H9 (cell line): ENCODE data around the gene PCDH9. TPM values are rescaled to one million over a fixed set of nuclear protein-coding genes. Genes with fewer than 3 reads are reported as not detected.

ENCODE experiments used
- DNase-seq: peaks from one replicate; pipeline ENCODE4 v3.0.0-alpha.2; 2017
- H2AFZ ChIP-seq: one replicate; pipeline ENCODE4 v1.6.1; 2013; ENCODE audit warnings: mild to moderate bottlenecking, low read length, control low read depth, moderate library complexity
- H2AK5ac ChIP-seq: 2 replicates; pipeline ENCODE4 v1.6.1; 2013; ENCODE audit warnings: low read length, control low read depth, mixed read lengths; ENCODE audit not compliant: insufficient read length
- H2BK120ac ChIP-seq: one replicate; pipeline ENCODE4 v1.6.1; 2013; ENCODE audit warnings: low read depth, mild to moderate bottlenecking, low read length, control low read depth, inconsistent platforms; ENCODE audit not compliant: poor library complexity, severe bottlenecking
- H2BK12ac ChIP-seq: 2 replicates; pipeline ENCODE4 v1.6.1; 2013; ENCODE audit warnings: low read length, control low read depth, mixed read lengths, low read depth; ENCODE audit not compliant: insufficient read length
- H2BK15ac ChIP-seq: 2 replicates; pipeline ENCODE4 v1.6.1; 2013; ENCODE audit warnings: low read depth, low read length, control low read depth
- H2BK20ac ChIP-seq: one replicate; pipeline ENCODE4 v1.6.1; 2013; ENCODE audit warnings: low read depth, mild to moderate bottlenecking, low read length, control low read depth, inconsistent platforms; ENCODE audit not compliant: poor library complexity, severe bottlenecking
- H2BK5ac ChIP-seq: 2 replicates; pipeline ENCODE4 v1.6.1; 2013; ENCODE audit warnings: low read length, control low read depth, mixed read lengths; ENCODE audit not compliant: insufficient read length
- H3K14ac ChIP-seq: 2 replicates; pipeline ENCODE4 v1.6.1; 2013; ENCODE audit warnings: low read length, control low read depth; ENCODE audit not compliant: insufficient read depth
- H3K18ac ChIP-seq: 2 replicates; pipeline ENCODE4 v1.6.1; 2013; ENCODE audit warnings: low read depth, mild to moderate bottlenecking, mixed read lengths, low read length, control low read depth; ENCODE audit not compliant: insufficient read length
- H3K23ac ChIP-seq: 2 replicates; pipeline ENCODE4 v1.6.1; 2013; ENCODE audit warnings: low read length, control low read depth, mixed read lengths, low read depth; ENCODE audit not compliant: insufficient read length
- H3K23me2 ChIP-seq: 2 replicates; pipeline ENCODE4 v1.6.1; 2013; ENCODE audit warnings: low read depth, mild to moderate bottlenecking, mixed read lengths, low read length, control low read depth; ENCODE audit not compliant: insufficient read length, poor library complexity, severe bottlenecking
- H3K27ac ChIP-seq: 2 replicates; pipeline ENCODE4 v1.5.1; 2013; ENCODE audit warnings: low read length, control low read depth, mixed read lengths, low read depth; ENCODE audit not compliant: insufficient read length
- H3K27me3 ChIP-seq: 2 replicates; pipeline ENCODE4 v1.6.1; 2013; ENCODE audit warnings: low read length, control low read depth, inconsistent platforms; ENCODE audit not compliant: insufficient read depth
- H3K4ac ChIP-seq: 2 replicates; pipeline ENCODE4 v1.6.1; 2013; ENCODE audit warnings: low read depth, mild to moderate bottlenecking, control low read depth, inconsistent platforms, low read length, moderate library complexity
- H3K4me1 ChIP-seq: 2 replicates; pipeline ENCODE4 v1.6.1; 2013; ENCODE audit warnings: low read length, control low read depth, inconsistent platforms; ENCODE audit not compliant: insufficient read depth
- H3K4me2 ChIP-seq: 2 replicates; pipeline ENCODE4 v1.6.1; 2013; ENCODE audit warnings: low read length, control low read depth, mixed read lengths; ENCODE audit not compliant: insufficient read length, insufficient read depth
- H3K56ac ChIP-seq: 2 replicates; pipeline ENCODE4 v1.6.1; 2013; ENCODE audit warnings: low read depth, mild to moderate bottlenecking, mixed read lengths, low read length, control low read depth; ENCODE audit not compliant: insufficient read length
- H3K79me1 ChIP-seq: 2 replicates; pipeline ENCODE4 v1.6.1; 2013; ENCODE audit warnings: low read depth, mild to moderate bottlenecking, moderate library complexity, low read length, control low read depth, inconsistent platforms; ENCODE audit not compliant: insufficient read depth, poor library complexity, severe bottlenecking
- H3K79me2 ChIP-seq: 2 replicates; pipeline ENCODE4 v1.6.1; 2013; ENCODE audit warnings: low read length, control low read depth, inconsistent platforms; ENCODE audit not compliant: insufficient read depth
- H3K9ac ChIP-seq: 2 replicates; pipeline ENCODE4 v1.6.1; 2013; ENCODE audit warnings: low read length, control low read depth, mixed read lengths; ENCODE audit not compliant: insufficient read length; ENCODE audit errors: extremely low read depth
- H3K9me3 ChIP-seq: one replicate; pipeline ENCODE4 v1.6.1; 2013; ENCODE audit warnings: low read depth, low read length, inconsistent platforms; ENCODE audit not compliant: control insufficient read depth
- H3T11ph ChIP-seq: one replicate; pipeline ENCODE4 v1.6.1; 2013; ENCODE audit warnings: mild to moderate bottlenecking, low read length, control low read depth, inconsistent platforms
- H4K20me1 ChIP-seq: one replicate; pipeline ENCODE4 v1.6.1; 2013; ENCODE audit not compliant: control insufficient read depth, insufficient read length, insufficient read depth
- H4K5ac ChIP-seq: 2 replicates; pipeline ENCODE4 v1.6.1; 2013; ENCODE audit warnings: low read depth, mild to moderate bottlenecking, mixed read lengths, low read length, control low read depth; ENCODE audit not compliant: insufficient read length
- H4K8ac ChIP-seq: replicated peaks from 2 replicates; pipeline ENCODE4 v1.6.1; 2013; ENCODE audit warnings: low read length, control low read depth, mixed read lengths, low read depth; ENCODE audit not compliant: insufficient read length
- H4K91ac ChIP-seq: 2 replicates; pipeline ENCODE4 v1.6.1; 2013; ENCODE audit warnings: low read depth, mild to moderate bottlenecking, moderate library complexity, mixed read lengths, low read length, control low read depth; ENCODE audit not compliant: insufficient read length
- H3K27ac Mint-ChIP-seq, 3 experiments: 2 replicates in 2 of 3; 3 replicates in 1 of 3; pipeline ENCODE4 v1.8.0; 2020 to 2021; ENCODE audit warnings: mixed read lengths in 3 of 3, mild to moderate bottlenecking in 1 of 3, moderate library complexity in 1 of 3
- H3K27me3 Mint-ChIP-seq: 2 replicates; pipeline ENCODE4 v1.8.0; 2021; ENCODE audit warnings: low read depth, mild to moderate bottlenecking, moderate library complexity, mixed read lengths
- H3K36me3 Mint-ChIP-seq, 3 experiments: 2 replicates in 2 of 3; 3 replicates in 1 of 3; pipeline ENCODE4 v1.8.0; 2020 to 2021; ENCODE audit warnings: low read depth in 3 of 3, mixed read lengths in 3 of 3; ENCODE audit not compliant: insufficient read depth in 1 of 3
- H3K4me1 Mint-ChIP-seq, 2 experiments: 2 replicates each; pipeline ENCODE4 v1.8.0; 2020; ENCODE audit warnings: mixed read lengths in 2 of 2
- H3K4me3 Mint-ChIP-seq, 2 experiments: 2 replicates in 1 of 2; 3 replicates in 1 of 2; pipeline ENCODE4 v1.8.0; 2020 to 2021; ENCODE audit warnings: mild to moderate bottlenecking in 2 of 2, mixed read lengths in 2 of 2, moderate library complexity in 1 of 2
- H3K9me3 Mint-ChIP-seq, 2 experiments: 2 replicates in 1 of 2; 3 replicates in 1 of 2; pipeline ENCODE4 v1.8.0; 2020; ENCODE audit warnings: mild to moderate bottlenecking in 2 of 2, mixed read lengths in 2 of 2, moderate library complexity in 1 of 2
- WGBS: extraction: QIAGEN DNeasy Blood & Tissue Kit; methylation state at CpG from one replicate; pipeline ENCODE4 v1.1.7; 2013; ENCODE audit warnings: missing lambda C conversion rate, low lambda C conversion rate, mixed read lengths; ENCODE audit not compliant: insufficient read length; ENCODE audit errors: extremely low coverage; 5-methylcytosine and 5-hydroxymethylcytosine counted together
- total RNA-seq: library from RNA; stranded (reverse); gene quantifications from 2 replicates; pipeline ENCODE4 v1.2.1, GENCODE V29; 2021
- TF ChIP-seq, protein P1 (sequence below): fragments of 200-600 bp; sonication (generic); conservative IDR thresholded peaks from 3 replicates; pipeline ENCODE4 v1.8.0; 2021; ENCODE audit warnings: antibody characterized with exemption, mild to moderate bottlenecking

The PCDH9 gene
- total RNA-seq, 1 experiment from 2014 or later = 0.11 TPM

DNA sequence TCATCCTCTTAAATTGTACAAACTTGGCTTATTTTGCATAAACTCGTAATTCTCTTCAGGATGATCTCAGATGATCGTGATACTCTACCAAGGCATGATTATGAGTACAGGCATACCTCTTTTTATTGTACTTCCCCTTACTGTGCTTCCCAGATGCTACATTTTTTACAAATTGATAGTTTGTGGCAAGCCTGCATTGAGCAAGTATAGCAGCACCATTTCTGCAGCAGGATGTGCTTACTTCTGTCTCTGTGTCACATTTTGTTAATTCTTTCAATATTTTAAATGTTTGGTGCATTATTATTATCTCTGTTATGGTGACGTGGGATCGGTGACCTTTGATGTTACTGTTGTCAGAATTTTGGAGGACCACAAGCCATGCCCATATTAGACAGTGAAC lies 752.3 kb downstream of the PCDH9 start:
- H3K79me1 ChIP-seq = no peaks in the 10 kb centered on the region
- H4K5ac ChIP-seq = no peak overlapping the region
- H3T11ph ChIP-seq = no peak overlapping the region
- H3K27ac ChIP-seq = no peak overlapping the region
- H2BK5ac ChIP-seq = no peak overlapping the region
- H3K14ac ChIP-seq = no peak overlapping the region
- no peak overlapping the region for H2BK12ac ChIP-seq
- no CpG with 5 or more reads among the region's 4 CpGs for WGBS
- H3K79me2 ChIP-seq = no peaks in the 10 kb centered on the region
- H3K9me3 ChIP-seq = no peaks in the 10 kb centered on the region
- H3K56ac ChIP-seq = no peak overlapping the region
- H3K4ac ChIP-seq = no peak overlapping the region
- H2AK5ac ChIP-seq = no peak overlapping the region
- no peak overlapping the region for H2AFZ ChIP-seq
- no peak overlapping the region for H4K91ac ChIP-seq
- no peak overlapping the region for H3K27ac Mint-ChIP-seq
- H3K23me2 ChIP-seq = no peaks in the 10 kb centered on the region
- no peaks in the 10 kb centered on the region for H3K4me1 ChIP-seq
- H3K4me2 ChIP-seq = no peak overlapping the region
- H2BK20ac ChIP-seq = no peak overlapping the region
- TF ChIP-seq, protein P1, sequence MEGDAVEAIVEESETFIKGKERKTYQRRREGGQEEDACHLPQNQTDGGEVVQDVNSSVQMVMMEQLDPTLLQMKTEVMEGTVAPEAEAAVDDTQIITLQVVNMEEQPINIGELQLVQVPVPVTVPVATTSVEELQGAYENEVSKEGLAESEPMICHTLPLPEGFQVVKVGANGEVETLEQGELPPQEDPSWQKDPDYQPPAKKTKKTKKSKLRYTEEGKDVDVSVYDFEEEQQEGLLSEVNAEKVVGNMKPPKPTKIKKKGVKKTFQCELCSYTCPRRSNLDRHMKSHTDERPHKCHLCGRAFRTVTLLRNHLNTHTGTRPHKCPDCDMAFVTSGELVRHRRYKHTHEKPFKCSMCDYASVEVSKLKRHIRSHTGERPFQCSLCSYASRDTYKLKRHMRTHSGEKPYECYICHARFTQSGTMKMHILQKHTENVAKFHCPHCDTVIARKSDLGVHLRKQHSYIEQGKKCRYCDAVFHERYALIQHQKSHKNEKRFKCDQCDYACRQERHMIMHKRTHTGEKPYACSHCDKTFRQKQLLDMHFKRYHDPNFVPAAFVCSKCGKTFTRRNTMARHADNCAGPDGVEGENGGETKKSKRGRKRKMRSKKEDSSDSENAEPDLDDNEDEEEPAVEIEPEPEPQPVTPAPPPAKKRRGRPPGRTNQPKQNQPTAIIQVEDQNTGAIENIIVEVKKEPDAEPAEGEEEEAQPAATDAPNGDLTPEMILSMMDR = no peak
- no peak overlapping the region for H4K8ac ChIP-seq
- no peak overlapping the region for H3K23ac ChIP-seq
- H3K9me3 Mint-ChIP-seq = peaks cover 0 to 2% of the 10 kb centered on the region in 2 experiments; a peak in 3 of 5 replicates
- no peaks in the 10 kb centered on the region; the same call in 1 of the 2 replicates for H3K27me3 ChIP-seq
- H3K9ac ChIP-seq = no peak overlapping the region
- no peak for DNase-seq
- H2BK120ac ChIP-seq = no peak overlapping the region
- no peak overlapping the region for H3K4me3 Mint-ChIP-seq
- no peaks in the 10 kb centered on the region for H3K4me1 Mint-ChIP-seq
- no peak overlapping the region for H2BK15ac ChIP-seq
- peaks cover 0 to 5% (median 0%) of the 10 kb centered on the region in 3 experiments; a peak in 2 of 7 replicates for H3K36me3 Mint-ChIP-seq
- H3K27me3 Mint-ChIP-seq = no peaks in the 10 kb centered on the region
- H4K20me1 ChIP-seq = no peaks in the 10 kb centered on the region
- no peak overlapping the region for H3K18ac ChIP-seq
